Measurements from ENCODE around the gene FBRSL1.

FBRSL1 gene

DNA sequence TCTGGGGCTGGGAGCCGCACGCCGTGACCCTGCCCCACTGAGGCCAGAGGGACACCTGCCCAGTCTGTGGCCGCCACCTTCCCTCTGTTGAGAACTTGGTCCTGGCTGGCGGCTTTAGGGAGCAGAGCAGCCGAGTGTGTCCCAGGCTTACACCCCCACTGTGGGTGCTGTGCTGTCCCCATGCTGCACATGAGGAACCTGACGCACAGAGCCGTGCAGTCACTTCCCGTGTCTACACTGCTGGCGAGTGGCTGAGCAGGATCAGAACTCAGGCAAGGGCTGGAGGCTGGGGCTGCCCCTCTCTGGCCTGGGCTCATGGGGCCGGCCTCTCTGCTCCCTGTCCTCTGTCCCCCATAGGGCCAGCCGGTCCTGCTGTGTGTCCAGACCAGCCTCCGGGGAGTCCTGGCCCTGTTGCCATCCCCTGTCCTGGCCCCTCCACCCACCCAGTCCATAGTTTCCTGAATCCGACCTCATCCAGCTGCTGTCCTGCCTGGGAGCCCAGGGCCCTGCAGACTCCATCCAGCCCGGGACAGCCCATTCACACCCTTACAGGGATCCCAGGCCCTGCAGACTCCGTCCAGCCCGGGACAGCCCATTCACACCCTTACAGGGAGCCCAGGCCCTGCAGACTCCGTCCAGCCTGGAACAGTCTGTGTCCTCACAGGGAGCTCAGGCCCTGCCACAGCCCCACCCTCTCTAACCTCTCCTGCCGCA lies 10.3 kb downstream of the FBRSL1 start:
- no peak for DNase-seq

DNA sequence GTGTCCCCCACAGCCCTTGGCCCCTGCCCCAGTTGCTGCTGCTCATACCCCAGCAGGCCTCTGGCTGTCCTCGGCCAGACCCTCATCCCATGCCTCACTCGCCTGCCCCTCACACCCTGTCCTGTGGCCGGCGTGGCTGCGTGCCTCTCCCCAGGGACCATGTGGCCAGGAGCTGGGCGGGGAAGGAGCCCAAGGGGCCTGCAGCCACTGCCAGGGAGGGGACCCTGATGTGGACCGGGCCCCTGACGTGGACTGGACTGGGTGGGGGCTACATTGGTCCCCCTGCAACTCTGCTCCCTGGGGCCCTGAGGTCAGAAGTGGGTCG lies 10.9 kb downstream of the FBRSL1 start:
- no peak for DNase-seq

DNA sequence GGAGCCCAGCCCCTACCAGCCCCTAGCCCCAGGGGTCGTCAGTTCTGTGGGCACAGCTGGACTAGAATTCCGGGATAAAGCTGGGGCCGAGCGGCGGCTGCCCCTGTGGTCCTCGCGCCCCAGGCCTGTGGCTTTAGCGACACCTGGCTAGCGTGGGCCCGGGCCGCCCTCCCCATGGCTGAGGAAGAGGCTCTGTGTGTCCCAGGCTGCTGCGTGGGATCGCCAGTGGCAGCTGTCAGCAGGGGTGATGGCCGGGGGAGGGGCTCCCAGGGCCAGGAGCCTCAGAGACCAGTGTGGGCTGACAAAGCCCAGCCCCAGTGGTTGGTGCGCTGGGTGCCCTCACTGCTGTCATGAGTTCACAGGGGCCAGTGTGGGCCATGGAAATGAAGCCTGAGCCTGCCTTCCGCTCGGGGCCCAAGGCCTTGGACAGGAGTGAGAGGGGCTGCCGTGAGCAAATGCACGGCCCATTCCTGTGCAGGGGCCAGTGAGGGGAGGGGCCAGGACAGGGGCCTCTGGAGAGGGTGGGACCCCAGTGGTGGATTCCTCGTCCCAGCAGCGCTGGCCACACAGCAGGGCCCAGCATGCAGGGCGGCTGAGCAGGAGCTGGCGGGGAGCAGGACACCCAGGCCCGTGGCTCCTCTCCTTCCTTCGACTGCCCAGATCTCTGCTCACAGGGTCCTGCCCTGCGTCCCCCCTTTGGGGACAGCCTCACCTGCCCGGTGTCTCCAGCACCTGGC lies 11.4 kb downstream of the FBRSL1 start:
- no peak for DNase-seq

DNA sequence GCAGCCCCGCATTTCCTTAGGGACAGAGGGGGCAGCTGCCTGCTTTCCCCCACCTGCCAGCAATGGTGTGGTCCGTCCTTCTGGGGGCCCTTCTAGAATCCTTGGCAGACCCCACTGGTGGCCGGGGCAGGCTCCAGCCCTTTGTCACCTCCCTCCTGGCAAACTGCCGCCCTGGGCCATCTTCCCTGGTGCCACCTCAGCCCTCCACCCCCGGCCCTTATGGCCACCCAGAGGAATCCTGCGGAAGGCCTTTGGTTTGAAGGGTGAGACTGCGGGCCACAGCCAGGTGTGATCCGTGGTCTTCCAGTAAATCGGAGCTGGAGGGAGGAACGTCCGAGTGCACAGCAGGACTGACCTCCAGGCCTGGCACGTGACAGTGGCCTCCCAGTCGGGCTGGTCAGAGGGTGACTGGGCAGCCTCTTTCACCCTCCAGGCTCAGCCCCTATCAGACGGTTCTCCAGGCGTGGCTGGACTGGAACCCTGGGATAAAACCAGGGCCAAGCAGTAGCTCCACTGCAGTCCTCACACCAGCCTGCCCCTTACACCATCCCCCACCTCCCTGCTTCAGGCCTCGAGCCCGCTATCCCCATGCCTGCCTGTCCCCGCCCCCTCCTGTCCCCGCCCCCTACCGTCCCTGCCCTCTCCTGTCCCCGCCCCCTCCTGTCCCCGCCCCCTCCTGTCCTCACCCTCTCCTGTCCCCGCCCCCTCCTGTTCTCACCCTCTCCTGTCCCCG lies 12.4 kb downstream of the FBRSL1 start:
- no peak for DNase-seq

DNA sequence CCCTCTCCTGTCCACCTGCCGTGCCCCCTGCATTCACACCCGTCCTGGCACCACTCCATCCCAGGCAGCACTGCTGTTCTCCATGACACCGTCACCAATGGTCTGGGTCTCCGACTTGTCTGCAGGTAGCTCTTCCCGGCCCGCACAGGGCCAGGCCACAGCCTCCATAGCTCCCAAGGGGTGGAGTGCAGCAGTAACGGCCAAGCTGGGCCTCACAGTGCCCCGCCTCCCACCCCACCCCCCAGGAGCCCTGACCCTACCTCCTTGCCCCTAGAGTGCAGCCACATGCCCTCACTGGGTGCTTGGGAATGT lies 12.9 kb downstream of the FBRSL1 start:
- no peak for DNase-seq

DNA sequence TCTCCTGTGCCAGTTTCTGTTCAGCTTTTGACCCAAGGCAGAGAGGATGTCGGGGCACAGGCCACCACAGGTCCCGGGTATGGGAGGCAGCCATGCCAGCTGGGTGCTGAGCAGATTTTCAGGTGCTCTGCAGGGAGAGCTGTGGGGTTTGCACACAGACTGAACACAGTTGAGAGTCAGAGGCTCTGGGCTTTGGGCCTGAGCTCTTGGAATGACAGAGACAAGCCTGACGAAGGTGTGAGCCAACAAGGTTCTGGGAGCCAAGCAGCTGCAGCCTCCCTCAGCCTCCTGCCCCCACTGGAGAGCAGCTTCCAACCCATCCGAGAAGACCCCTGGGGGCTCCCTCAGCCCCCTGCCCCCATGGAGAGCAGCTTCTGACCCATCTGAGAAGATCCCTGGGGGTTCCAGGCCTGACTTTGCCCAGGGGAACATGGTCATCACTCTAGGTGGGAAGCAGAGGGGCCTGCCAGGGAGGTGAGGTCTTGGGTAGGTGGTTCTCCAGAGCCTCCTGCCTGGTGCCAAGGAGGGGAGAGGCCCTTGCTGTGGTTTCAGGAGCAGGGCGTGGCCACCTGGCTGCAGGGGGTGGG lies 13.8 kb downstream of the FBRSL1 start:
- no peak for DNase-seq

DNA sequence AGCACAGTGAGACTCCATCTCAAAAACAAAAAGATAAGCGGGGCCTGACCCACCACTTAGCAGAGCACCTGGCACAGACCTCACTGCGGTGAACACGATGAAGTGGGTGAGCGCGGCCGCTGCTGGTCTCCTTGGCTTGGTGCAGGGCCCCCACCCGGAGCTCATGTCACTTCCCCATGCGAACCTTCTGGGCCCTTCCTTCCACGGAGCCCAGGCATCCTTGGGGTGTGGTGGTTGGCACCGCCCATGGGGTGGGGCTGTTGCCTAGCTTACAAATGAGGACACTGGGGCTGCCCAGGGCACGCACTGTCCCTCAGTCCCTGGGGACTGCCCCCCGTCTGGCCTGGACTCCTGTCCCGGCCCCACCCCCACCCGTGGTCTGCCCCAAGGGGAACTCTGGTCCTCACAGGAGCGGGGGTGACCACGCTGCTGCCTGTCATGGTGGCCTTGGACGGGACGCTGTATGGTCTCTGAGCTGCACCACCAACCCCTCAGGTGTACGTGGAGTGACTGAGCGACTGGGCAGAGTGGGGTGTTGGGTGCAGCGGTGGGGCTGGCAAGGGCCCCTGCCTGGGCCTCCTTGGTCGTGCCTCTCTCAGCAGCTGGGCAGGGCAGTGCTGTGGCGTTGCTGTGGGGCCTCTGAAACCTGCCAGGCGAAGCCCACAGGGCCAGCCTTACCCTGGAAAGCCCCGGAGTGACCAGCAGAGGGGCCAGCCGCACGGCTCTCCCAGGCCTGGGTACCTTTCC lies 15.3 kb downstream of the FBRSL1 start:
- no peak for DNase-seq

DNA sequence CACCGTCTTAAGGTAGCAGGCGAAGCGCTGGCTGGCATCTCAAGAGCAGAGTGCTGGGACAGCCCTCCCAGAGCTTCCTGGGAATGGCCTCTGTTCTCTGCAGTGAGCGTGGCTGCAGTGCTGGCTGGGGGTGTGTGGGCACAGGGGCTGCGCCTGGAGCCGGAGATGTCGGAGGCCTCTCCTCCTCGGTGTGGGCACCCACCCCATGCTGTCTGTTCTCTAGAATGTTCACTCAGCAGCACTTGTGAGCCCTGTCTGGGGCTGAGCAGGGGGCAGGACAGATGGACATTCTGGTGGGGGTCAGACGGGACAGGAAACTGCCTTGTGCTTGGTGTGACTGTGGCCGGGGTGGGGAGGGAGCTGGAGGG lies 15.9 kb downstream of the FBRSL1 start:
- no peak for DNase-seq

DNA sequence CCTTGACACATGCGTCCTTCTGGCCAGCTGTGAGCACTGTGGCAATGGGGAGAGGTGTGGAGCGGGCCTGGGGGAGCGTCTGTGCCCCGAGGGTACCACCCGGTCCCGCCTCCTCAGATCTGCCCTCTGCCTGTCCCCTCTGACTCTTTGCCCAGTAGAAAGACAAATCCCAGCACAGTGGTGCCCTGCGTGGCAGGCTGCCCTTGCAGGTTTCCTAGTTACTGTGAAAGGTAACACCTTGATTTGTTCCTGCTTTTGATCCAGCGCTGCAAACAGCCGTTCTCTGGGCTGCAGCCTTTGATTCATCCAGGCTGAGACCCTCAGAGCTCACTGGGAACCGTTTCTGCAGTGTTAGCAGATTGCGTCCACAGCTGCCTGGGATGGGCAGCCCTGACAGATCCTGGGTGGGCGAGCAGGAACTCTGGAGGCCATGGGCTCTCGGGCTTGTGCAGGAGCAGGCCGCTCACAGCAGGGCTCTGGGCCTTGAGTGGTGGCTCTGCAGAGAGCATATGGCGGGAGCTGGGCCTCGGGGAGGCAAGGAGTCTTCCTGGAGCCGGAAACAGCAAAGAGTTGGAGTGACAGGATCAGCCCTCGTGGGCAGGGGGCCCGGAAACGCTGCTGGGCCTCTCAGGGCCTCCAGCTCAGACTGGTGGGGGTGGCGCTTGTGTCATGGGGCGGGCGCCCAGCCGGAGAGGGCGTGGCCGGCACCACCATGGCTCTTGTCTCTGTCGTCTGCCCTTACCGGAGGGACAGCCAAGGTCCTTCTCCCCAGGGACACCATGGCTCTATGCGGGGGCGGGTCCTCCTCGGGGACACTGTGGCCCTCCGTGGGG lies 16.6 kb downstream of the FBRSL1 start:
- peak; percentile 59 for DNase-seq

DNA sequence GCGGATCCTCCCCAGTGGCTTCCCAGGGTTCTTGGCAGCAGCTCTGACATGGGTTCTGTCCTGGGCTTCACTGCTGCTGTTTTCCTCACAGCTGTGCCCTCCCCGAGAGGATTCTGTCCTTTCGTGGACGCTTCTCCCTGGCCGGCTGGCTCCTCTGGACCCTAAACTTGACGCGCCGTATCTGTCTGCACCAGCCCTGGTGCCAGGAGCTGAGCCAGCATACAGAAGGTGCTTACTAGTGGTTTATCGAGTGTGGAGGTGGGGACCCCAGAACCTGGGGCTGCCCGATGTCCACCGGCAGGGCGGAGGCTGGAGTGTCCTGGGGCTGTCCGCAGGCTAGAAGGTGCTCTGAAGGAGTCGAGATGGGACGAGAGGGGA lies 17.2 kb downstream of the FBRSL1 start:
- no peak for DNase-seq

DNA sequence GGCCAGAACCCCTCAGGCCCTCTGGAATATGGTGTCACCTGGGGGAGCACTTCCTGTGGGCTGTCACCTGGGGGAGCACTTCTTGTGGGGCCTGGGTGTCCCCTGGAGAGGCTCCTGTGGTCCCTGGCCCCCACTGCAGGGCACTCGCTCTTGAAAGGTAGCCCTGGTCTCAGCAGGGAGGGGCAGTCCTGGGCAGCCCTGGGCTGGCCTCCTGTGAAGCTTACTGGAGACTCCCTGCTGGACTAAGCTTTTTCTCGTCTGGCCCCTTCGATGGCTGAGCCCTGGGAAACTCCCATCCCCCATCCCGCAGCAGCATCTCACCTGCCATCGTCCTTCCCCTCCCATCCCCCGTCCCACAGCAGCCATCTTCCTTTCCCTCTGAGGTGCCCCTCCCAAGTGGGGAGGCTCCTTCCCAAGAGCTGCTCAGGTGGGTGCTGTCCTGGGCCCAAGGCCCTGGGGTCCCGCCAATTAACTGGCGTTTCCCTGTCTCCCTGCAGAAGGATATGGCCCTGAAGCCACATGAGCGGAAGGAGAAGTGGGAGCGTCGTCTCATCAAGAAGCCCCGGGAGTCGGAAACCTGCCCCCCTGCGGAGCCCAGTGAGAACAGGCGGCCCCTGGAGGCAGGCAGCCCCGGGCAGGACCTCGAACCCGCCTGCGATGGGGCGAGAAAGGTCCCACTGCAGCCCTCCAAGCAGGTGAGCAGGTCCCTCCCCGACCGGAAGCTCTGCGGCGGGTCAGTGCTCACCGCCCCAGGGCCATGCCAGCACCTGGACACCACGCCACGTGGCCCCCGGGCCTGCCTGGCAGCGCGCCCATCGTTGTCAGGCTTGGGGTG lies 17.9 kb downstream of the FBRSL1 start:
- DNase-seq: no peak

DNA sequence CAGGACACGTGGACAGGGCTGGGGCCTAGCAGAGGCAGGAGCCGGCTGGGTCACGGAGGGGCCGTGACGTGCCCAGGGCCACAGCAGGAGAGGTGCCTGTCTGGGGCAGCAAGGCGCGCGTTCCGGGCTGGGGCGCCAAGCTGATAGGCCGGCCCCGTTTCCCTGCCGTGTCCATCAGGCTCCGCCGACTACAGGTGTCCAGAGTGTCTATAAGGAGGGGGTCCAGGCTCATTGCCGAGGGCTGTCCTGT lies 18.5 kb downstream of the FBRSL1 start:
- no peak for DNase-seq

DNA sequence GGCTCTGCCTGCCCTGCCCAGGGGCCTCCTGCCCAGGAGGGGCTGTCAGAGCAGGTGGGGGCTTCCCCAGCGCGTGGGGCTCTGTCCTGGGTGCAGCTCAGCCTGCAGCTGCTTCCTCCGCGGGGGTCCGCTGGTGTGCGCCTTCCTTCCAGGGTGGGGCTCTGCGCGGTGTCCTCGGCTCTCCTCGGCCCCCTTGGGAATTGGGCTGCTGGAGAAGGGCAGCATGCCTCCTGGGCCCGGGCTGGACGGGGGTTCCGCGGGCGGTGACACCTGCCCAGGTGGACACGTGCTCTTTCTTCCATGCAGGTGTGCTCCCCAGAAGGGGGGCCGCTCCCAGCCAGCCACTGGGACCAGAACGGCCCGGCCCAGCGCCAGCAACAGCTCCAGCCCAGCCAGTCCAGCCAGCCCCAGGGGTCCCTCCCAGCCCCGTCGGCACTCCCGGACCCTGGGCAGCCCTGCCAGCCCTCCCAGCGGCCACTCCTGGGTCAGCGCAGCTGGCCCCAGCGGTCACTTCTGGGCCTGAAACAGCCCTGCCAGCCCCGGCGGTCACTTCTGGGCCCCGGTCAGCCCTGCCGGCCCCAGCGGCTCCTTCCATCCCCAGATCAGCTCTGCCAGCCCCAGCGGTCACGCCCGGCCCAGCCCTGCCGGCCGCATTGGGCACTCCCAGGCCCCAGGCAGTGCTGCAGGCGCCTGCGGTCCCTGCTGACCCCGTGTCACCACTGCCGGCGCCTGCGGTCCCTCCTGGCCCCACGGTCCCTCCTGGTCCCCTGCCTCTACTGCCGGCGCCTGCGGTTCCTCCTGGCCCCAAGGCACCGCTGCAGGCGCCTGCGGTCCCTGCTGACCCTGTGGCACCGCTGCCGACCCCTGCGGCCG lies 19.1 kb downstream of the FBRSL1 start:
- no peak for DNase-seq

DNA sequence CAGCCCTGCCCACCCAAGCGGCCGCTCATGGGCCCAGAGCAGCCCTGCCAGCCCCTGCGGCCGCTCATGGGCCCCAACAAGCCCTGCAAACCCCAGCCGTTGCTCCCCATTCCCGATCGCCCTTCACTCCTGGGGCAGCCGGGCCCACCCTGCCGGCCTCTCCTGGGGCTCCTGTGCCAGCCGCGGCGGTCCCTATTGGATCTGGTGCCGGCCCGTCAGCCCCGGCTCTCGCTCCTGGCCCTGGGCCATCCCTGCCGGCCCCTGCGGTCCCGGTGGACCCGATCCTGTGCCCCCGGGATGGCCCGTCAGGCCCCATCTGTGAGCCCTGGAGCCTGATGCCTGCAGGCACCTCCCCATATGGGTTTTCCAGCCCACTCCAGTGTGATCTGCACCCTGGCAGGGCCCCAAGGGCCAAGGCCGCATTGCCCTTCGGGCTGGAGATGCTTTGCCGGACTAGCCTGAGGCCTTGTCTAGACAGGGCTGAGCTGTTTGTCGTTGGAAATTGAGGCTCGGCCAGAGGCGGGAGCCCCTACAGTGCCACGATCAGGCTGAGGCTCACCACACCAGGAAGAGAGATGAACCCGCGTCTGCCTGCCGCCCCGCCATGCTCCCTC lies 20.3 kb downstream of the FBRSL1 start:
- no peak for DNase-seq

DNA sequence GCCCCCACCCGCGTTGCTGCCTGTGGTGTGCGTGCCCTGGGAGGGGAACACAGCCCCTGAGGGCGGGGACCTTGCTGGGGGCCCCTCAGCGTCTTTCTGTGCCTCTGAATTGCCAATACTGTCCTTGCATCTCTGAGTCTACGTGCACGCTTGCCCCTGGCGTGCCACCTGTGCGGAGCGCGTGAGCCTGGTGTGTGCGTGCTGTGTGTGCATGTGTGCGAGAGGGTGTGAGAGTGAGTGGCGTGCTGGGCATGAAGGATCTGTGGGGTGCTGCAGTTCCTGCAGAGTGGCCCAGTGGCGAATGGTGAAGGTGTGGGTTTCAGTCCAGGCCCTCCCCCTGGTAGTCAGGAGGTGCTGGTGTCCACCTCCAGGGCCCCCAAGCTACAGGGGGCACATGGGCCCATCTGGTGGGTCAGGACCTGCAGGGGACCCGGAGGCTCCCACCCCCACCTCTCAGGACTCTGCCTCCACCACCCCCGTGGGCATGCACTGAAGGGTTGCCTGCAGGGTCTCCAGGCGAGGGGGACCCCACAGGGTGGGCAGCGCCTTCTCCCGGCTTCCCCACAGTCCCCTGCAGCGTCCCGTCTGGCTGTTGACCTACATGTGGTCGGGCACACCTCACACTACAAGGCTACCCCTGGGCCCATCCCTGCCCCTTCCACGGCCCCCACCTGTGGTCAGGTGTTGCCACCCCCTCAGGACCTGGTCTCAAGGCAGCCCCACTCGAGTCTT lies 21.0 kb downstream of the FBRSL1 start:
- no peak for DNase-seq

DNA sequence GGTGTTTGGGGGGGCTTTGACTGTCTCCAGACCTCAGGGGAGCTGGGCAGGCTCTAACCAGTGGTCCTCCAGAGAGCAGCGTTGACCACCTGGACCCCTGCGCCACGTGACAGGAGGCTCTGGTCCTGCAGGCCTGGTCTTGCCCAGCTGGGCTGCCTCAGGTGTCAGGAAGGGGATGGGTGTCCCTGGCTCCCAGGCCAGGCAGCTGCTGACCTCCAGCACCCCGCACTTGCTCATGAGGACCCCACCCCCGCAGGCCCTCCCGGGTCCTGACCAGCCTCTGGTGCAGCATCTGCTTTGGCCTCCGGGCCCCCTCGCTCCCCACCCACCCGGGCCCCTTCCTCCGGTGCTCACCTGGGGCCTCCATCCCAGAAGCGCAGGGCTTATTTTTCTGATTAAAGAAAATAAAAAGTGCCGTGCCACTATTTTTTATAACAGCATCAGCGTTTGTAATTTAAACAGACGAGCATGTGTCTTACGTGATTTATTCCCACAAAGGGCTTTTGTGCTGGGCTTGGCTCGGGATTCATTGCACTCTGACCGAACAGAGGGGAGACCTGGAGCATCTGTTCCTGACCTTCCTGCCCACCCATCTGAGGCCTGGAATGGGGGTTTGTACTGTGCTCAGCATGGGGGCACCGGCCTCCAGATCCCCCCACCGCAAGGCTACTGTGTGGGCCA lies 21.7 kb downstream of the FBRSL1 start:
- no peak for DNase-seq

DNA sequence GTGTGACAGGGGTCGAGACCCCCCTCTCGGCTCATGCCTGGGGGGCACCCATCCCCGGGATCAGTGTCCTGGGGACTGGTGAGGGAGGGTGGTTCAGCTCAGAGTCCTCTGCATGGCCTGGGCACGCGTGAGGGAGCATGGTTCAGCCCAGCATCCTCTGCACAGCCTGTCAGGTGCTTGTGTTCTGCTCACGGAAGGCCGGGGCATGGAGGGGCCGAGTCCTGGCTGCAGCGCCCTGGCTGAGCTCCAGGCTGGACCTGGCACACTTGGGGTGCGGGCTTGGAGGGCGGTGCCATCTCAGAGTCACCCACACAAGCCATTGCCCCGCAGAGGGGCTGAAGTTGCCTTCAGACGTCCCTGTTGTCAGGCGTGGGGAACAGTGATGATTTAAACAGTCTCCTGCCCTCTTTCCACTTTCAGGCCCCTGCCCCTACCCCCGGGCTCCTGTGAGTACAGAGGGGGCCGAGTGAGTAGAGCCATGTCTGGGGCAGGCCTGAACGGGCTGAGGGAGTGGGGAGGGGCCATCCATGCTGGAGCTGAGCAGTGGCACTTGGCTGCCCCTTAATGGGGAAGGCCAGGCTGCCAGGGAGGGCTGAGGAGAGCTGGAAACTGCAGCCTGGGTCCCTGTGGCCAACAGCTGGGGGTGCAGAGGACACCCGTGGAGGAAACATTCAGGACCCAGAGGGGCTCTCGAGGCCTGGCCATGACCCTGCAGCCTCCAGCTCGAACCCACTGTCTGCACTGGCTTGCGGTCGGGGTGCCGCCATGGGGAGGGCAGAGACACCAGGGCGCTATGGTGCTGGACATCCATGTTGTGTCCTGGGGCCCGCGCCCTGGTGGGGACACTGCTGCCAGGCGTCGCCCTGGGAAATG lies 22.5 kb downstream of the FBRSL1 start:
- DNase-seq: no peak

DNA sequence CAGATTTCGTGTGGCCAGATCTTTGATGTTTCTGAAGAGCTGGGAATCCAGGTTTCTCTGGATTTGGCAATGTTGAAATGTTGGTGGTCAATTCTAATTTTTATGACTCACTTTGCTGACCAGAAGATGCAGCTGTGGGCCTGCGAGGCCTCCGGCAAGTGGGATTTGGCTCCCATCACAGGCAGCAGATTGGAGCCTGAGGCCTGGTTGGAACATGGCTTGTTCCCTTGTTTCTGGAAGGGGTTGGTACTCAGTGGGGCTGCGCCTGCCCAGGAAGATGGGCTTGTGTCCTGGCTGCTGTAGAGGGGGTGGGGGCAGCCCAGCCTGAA lies 23.1 kb downstream of the FBRSL1 start:
- no peak for DNase-seq

Measured in DMS153 (cell line).